IPS-20b (cell line): Measurements from ENCODE around the gene OTP.
"Not testable (repeated sequence)": the region's sequence is repeated elsewhere in the genome, so short reads cannot be mapped to it uniquely, and the experiment has no call there.

Experiments used
- H3K27ac ChIP-seq: one replicate; pipeline ENCODE4 v1.5.1; 2013; ENCODE audit warnings: low read length
- H3K27me3 ChIP-seq: 2 replicates; pipeline ENCODE4 v1.6.1; 2013; ENCODE audit warnings: mild to moderate bottlenecking, low read length, inconsistent platforms; ENCODE audit not compliant: insufficient read depth
- H3K36me3 ChIP-seq: 2 replicates; pipeline ENCODE4 v1.6.1; 2013; ENCODE audit warnings: low read depth, mild to moderate bottlenecking, inconsistent platforms, low read length, moderate library complexity; ENCODE audit not compliant: insufficient read depth
- H3K4me1 ChIP-seq: 2 replicates; pipeline ENCODE4 v1.6.1; 2013; ENCODE audit warnings: mild to moderate bottlenecking, control low read depth, inconsistent platforms, low read length, moderate library complexity; ENCODE audit not compliant: insufficient read depth
- H3K4me3 ChIP-seq: 2 replicates; pipeline ENCODE4 v1.5.1; 2013; ENCODE audit warnings: mild to moderate bottlenecking, low read length, inconsistent platforms
- H3K9ac ChIP-seq: 2 replicates; pipeline ENCODE4 v1.6.1; 2013; ENCODE audit warnings: low read depth, mild to moderate bottlenecking, inconsistent platforms, low read length, moderate library complexity
- H3K9me3 ChIP-seq: 2 replicates; pipeline ENCODE4 v1.6.1; 2013; ENCODE audit warnings: mild to moderate bottlenecking, low read depth, low read length, inconsistent platforms; ENCODE audit not compliant: insufficient read depth

OTP gene

GRCh38 chr5:77582143-77582542 lies 56.4 kb downstream of the OTP start:
- H3K9me3 ChIP-seq, H3K4me1 ChIP-seq, H3K4me3 ChIP-seq, H3K27me3 ChIP-seq, H3K27ac ChIP-seq, H3K36me3 ChIP-seq, H3K9ac ChIP-seq: not testable (repeated sequence)
